ENCODE data around the gene SF3B3.
"Not testable (repeated sequence)": the region's sequence is repeated elsewhere in the genome, so short reads cannot be mapped to it uniquely, and the experiment has no call there.

Gene SF3B3

DNA sequence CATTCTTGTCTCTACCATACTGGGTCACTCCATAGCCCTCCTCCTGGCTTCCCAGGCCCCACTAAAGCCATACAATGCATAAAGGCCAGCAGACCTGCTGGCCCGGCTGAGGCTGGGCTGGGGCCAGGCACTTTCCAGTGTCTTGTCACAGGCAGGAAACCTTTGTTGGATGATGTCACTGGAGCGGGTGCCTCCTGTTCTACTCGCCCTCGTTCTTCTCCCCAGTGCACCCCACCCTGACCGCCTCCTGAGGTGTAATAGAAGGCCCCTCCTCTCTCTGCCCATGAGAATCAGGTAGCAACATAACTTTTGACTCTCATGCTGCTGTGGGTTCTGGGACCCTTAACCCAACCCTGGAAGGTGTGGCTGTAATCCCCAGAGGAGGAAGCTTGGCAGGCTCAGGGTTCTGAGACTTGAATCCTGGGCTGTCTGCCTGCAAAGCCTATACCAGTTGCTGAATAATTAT lies 68.5 kb downstream of the SF3B3 start:
- no peak for DNase-seq

DNA sequence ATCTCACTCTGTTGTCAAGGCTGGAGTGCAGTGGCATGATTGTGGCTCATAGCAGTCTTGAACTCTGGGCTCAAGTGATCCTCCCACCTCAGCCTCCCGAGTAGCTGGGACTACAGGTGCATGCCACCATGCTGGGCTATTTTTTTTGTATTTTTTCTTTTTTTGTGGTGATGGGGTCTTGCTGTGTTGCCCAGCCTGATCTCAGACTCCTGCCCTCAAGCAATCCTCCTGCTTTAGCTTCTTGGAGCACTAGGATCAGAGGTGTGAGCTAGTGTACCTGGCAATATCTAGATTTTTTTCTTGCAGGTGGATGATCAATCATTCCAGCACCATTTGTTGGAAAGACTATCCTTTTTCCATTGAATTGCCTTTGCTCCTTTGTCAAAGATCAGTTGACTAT lies 69.9 kb downstream of the SF3B3 start:
- DNase-seq, result no peak

DNA sequence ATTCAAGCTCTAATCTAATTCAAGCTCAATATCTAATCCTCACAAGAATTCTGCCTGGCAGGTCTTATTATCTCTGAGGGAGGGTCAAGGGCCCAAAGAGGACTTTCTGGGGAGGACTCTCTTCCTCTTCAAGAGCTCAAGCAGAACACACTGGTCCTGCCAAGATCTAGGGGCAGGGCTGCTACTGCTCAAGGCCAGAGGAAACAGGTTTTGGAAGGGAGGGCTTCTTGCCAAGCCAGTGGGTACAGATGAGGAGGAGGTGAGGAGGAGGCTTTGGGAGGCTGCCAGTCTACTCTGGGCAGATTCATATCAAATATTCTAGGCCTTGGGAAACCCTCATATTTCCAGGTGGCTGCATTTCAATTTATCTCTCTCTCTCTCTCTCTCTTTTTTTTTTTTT lies 71.0 kb downstream of the SF3B3 start:
- DNase-seq, result no peak

DNA sequence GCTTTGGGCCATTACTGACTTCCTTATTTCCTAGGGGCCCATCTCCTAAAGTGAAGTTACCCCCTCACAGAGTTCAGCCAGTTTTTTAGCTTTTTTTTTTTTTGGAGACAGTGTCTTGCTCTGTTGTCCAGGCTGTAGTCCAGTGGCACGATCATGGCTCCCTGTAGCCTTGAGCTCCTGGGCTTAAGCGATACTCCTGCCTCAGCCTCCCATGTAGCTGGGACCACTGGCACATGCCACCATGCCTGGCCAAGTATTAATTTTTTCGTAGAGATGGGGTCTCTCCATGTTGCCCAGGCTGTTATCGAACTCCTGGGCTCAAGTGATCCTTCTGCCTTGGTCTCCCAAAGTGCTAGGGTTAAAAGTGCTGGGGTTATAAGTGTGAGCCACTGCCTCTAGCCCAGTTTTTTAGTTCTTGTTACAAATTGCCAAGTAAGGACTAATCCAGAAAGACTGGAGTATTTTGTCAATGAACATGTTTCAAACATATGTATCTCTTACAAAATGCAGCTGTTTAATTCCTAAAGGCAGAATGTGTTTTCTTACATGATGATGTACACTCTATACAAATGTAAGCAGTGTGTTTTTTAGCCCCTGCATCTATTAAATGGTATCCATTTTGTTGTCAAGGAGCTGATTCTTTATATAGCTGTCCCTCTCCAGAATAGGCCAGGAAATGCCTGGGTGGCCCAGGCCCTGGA lies 73.7 kb downstream of the SF3B3 start:
- DNase-seq, result no peak

DNA sequence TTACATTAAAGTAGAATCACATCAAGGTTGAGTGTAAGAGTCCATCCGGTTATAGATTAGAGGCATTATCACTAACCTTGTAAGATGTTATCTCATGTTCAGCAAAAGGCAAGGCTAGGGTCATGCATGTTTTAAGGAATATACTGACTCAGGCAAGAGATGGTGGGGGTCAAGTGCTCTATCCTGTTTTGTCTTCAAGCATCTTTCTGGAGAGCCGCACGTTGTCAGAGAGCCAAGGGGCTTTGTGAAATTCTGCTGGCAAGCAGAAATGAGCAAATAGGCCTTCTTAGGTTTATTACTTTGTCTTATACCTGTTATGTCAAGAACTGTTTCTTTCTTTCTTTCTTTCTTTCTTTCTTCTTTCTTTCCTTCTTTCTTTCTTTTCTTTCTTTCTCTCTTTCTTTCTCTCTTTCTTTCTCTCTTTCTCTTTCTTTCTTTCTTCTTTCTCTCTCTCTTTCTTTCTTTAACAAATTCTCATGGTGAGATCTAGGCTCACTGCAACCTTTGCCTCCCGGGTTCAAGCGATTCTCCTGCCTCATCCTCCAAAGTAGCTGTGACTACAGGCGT lies 75.4 kb downstream of the SF3B3 start:
- DNase-seq, result no peak

DNA sequence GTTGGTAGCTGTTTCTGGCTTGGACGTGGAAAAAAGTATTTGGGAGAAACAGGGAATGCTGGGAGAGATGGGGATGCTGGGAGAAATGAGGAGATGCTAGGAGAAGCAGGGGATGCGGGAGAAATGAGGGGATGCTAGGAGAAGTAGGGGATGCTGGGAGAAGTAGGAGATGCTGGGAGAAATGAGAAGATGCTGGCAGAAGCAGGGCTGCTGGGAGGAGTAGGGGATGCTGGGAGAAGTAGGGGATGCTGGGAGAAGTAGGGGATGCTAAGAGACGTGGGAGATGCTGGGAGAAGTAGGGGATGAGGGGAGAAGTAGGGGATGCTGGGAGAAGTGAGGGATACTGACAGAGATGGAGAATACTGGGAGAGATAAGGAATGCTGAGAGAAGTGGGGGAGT lies 77.1 kb downstream of the SF3B3 start:
- DNase-seq, result no peak

DNA sequence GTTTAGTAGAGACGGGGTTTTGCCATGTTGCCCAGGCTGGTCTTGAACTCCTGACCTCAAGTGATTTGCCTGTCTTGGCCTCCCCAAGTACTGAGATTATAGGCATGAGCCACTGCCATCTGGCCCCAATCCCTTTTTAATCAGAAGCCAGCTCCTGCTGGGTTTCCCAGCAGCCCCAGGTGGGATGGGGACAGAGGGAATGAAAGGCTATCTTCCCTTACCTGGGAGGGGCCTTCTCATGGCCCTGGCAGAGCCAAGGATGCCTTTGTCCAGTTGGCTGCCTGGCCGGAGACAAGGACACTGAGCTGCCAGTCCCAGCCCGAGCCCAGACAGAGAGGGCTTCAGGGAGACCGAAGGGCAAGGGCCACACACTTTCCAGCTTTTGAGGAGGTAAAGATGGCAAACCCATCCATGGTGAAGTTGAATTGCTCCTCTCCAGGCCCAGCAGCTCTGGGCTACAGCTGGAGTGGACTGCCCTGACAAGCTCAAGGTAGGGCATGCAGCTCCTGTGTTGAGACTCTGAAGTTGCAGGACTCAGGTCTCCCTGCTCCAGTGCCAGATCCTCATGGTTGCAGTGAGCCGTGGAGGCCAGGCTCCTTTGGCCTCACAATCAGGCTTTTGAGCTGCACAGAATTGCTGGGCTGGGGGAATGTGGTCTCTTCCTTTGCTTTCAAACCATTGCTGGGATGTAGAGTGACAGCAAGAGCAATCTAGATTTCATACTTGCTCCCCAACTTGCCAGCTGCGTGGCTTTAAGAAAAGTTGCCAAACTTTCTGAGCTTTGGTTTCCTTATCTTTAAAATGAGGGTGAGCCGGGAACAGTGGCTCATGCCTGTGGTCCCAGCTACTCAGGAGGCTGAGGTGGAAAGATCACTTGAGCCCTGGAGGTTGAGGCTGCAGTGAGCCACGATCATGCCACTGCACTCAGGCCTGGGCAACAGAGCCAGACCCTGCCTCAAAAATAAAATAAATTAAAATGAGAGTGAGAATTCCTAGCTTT lies 78.3 kb downstream of the SF3B3 start:
- DNase-seq, result no peak

DNA sequence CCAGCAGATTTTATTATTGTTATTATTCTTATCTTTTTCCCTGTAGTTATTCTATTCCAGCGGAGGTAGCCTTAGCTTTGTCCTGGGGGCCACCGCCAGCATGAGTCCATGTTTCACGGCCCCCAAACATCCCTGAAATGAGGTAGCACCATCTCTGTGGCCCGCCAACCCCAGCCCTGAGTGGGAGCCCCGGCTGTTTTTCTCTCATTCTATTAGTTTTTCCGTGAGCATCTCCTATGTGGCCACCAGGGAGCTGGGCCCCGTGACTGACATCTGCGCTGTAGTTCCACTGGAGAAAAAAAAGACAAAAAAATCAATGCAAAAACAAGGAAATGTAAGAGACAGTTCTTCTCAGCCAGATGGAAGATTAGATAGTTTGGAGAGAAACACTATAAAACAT lies 79.2 kb downstream of the SF3B3 start:
- no peak for DNase-seq

DNA sequence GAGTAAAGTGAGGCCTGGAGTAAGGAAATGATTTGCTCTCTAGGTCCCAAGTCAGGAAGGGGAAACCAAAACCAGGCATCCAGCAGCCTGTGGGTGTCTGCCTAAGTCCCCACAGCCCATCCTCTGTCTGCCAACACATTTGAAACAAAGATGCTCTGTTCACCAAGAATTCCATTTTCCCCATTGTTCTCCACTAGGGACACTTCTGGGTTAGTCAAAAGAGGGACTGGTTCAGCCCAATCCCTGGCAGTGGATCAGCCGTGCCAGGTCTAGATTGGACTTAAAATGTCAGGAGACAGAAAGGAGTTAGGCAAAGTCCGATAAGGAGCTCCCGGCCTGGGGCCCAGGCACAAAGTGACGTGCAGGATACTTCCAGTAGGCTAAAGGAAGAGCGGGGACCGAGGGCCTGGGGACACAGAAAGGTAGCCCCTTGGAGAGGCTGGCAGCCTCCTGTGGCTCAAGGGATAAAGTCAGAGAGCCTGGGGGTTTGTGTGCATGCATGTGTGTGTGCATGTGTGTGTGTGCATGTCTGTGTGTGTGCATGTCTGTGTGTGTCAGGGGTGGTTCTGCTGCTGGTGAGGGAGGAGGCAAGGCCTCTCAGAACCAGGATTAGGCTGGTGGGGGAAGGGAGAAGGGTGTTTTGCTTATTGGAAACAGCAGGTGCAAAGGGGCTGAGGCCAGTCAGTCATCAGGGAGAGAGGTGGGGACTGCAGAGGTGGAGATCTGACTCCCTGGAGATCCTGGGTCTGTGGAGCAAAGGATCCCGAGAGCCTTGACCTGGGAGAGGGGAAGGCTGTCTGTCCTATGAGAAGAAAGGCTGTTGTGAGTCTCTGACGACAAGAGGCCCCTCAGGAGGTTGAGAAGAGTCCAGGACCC lies 81.0 kb downstream of the SF3B3 start:
- DNase-seq, result no peak

DNA sequence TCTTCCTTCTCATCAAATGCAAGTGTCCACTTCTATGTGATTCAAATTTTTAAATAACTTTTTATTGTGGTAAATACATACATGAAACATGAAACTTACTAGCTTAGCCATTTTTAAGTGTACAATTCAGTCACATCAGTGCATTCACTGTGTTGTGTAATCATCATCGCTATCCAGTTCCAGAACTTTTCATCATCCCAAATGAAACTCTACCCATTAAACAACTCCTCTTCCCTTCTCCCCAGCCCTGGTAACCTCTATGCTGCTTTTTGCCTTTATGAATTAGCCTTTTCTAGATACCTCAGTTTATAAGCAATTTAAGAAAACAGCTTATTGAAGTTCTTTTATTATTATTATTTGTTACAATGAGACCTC lies 81.7 kb downstream of the SF3B3 start:
- DNase-seq, result no peak

DNA sequence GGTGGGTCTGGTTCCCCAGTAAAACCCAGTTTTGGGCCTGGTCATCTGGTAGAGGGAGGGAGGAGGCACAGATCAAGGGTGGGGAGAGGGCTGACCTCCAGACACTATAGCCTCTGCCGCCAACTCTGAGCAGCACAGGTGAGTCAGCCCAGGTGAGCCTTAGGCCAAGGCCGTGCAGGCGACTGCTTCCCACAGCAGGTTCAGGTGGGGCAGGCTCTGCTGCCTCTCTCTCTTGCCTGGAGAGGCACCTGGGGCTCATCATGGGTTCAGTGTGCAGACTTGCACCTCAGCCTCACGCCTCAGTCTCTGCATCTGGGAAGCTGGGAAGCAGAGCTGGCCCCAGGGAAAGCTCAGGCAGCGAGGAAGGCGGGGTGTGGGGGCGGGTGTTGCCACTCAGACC lies 84.9 kb downstream of the SF3B3 start:
- DNase-seq, result no peak

DNA sequence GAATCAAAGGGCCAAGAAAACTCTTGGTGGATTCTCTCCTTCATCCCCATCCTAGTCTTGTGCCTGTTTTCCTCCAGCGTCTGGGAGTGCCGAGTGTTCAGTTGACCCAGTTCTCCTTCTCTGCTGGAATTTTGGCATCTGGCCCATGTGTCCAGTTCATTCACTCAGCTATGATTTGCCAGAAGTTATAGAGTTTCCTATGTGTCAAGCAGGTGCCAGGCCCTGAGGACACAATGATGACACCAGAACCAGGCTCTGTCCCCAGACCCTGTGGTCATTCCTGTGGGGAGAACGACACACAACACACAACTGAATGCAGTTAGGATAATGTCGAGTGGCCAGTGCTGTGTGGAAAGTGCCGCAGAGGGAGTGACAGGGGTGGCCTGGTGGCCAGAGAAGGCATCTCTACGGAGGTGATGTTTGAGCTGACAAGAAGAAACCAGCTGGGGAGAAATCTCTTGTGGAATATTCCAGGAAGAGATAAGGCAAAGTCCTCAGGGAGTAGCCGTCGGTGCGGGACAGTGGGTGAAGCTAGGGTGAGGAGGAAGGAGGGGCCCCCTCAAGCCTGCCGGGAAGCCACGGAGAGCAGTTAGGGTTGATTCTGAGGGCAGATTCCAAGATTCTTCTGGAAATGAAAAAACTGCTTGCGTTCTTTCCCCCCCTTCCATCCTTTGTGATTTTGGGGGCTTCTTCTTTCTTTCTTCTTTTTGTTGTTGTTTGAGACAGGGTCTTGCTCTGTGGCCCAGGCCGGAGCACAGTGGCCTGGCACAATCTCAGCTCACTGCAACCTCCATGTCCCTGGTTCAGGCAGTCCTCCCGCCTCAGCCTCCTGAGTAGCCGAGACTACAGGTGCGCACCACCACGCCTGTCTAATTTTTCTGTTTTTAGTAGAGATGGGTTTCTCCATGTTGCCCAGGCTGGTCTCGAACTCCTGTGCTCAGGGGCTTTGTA lies 86.9 kb downstream of the SF3B3 start:
- no peak for DNase-seq

DNA sequence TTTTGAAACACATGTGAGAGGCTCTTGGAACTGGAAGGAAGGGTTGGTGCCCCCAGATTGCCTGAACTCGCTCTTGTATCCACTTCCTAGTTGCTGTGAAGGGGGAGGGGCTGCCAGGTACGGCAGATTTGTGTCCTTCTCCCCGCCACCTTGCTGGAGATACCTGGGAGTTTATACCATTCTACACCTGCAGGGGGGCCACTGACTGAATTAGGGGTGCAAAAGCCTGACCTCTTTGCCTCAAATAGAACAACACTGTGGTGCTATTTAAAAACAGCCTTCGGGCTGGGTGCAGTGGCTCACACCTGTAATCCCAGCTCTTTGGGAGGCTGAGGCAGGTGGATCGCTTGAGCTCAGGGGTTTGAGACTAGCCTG lies 87.6 kb downstream of the SF3B3 start:
- DNase-seq, result no peak

DNA sequence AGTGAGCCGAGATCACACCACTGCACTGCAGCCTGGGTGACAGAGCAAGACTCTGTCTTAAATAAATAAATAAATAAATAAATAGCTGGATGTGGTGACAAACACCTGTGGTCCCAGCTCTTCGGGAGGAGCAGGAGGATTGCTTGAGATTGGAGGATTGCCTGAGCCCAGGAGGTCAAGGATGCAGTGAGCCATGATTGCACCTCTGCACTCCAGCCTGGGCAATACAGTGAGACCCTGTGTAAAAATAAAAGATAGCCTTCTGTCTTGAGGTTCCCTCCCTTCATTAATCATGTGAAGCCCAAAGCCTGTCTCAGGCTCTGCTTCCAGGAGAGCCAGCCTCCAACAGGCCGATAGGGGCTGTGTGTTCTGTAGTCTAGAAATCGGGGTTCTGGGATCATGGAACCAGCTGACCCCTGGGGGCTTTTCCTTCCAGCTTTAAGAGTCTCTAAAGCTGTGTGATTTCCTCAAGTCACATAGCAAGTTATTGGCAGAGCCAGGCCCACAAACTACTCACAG lies 88.2 kb downstream of the SF3B3 start:
- no peak for DNase-seq

DNA sequence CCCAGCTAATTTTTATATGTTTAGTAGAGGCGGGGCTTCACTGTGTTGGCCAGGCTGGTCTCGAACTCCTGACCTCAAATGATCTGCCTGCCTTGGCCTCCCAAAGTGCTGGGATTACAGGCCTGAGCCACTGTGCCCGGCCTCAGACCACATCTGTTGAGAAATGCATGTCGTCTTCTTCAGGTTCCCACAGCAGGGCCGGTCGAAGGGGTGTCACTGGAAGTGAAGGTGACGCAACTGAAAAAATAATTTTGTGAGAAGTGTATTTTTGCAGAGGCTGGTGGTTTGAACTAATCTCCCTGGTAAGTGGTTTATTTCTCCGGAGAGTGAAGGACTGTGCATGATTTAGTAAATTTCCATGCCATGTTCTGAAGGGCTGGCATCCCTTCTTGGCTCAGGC lies 89.3 kb downstream of the SF3B3 start:
- DNase-seq, result no peak

DNA sequence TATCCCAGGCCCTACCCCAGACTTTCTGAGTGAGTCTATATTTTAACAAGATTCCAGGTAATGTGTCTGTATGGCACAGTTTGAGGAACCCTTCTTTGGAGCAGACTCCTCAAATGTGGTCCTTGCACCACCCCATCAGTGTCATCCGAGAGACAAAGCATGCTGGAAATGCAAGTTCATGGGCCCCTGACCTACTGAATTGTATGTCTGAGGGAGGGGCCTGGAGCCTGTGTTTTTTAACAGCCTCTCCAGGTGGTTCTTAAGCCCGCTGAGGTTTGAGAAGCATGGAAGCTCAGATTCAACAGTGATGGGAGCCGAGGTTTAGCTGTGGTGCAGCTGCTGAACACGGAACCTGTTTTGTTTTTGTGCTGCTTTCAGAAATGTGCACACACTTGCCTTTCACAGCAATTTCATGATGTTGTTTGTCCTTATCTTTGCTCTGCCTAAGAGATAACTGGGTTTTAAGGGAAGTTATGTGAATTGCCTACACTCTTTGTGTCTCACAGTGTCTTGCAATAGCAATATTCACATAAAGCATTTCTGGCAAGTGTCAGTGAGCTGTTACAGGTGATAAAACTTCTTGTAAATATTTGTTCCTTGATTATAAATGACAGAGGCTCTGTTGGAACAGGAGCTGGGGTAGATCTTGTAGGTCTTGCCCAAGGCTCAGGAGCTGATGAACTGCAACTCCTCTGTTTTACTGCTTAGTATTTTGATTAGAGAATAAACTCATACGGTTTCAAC lies 90.8 kb downstream of the SF3B3 start:
- no peak for DNase-seq

DNA sequence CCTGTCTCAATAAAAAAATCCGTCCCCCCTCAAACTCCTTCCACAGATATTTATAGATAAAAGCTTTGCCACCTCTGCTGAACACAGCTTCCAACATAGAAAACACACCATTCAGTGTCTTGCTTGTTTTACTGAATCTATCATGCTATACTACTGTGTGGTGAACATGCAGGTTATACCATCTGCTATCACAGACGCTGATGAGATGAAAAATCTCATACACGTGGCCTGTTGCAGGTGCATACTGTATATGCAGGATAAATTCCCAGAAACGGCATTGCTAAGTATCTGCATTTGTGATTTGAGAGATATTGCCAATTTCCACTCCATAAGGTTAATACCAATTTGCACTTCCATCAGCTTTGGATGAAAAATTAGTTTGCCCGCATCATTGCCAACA lies 92.3 kb downstream of the SF3B3 start:
- no peak for DNase-seq

DNA sequence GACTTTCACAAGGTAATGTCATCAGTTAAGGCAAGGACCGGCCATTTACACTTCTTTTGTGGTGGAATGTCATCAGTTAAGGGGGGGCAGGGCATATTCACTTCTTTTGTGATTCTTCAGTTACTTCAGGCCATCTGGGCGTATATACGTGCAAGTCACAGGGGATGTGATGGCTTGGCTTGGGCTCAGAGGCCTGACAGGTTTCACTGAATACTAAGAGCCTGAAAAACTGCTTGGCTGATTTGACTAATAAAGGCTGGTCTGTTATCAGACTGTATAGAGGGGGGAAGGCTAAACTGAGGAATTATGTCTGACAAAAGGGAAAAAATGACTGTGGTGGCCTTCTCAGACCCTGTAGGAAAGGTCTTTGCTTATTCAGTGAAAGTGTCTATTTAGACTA lies 98.2 kb downstream of the SF3B3 start:
- DNase-seq, result not testable (repeated sequence)

Data from suppressor macrophage treated with lipopolysaccharide for 4 hours (primary cell).